SU-DHL-6 (cell line): Measurements from ENCODE around the gene C1orf50.

Source experiments
- CTCF ChIP-seq: fragments of 200-600 bp; sonication (generic); IDR thresholded peaks from one replicate; pipeline ENCODE4 v1.5.1; 2017; ENCODE audit warnings: antibody characterized with exemption, mild to moderate bottlenecking, low read length, moderate library complexity; ENCODE audit not compliant: insufficient read depth, poor library complexity, severe bottlenecking
- EZH2phosphoT487 ChIP-seq: fragments of 200-600 bp; sonication (generic), shearing (Covaris generic); conservative IDR thresholded peaks from 2 replicates; pipeline ENCODE4 v1.6.1; 2018; ENCODE audit warnings: mild to moderate bottlenecking, antibody characterized with exemption, low read length, moderate library complexity, mixed read lengths

DNA sequence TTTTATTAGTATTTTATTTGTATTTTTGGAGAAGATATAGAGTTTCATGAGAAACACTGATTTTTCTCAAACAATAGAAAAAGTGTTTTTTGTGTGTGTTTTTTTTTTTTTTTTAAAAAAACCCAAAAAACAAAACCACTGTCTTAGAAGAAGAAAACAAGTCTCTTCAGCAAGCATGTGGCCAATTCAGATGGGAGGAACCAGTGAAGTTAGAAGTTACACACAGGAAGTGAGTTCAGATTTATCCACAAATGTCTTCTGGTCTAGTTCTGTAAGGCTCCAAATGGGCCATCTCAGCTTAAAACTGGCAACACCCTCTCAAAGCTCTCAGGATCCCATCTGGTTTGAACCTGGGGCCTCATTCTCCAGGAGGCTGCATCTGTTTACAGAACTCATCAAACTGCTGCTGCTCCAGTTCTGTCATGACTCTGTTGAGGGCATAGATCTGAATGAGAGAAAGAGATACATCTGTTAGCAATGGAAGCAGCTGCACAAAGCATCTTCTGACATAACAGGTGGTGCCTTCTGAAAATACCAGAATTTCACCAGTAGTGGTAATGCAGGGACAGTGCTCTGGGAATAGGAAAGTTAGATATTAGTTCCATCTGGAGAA lies 40.1 kb downstream of the C1orf50 start:
- no peak for TF ChIP-seq CTCF
- TF ChIP-seq EZH2phosphoT487 = no peak
